ENCODE results near the gene SYCP3. TPM values are rescaled to one million over a fixed set of nuclear protein-coding genes. Genes with fewer than 3 reads are reported as not detected.
"Not testable (repeated sequence)": the region's sequence is repeated elsewhere in the genome, so short reads cannot be mapped to it uniquely, and the experiment has no call there.

The SYCP3 gene
- polyA plus RNA-seq, 1 donor from 2014 or later = 3.4 TPM

DNA sequence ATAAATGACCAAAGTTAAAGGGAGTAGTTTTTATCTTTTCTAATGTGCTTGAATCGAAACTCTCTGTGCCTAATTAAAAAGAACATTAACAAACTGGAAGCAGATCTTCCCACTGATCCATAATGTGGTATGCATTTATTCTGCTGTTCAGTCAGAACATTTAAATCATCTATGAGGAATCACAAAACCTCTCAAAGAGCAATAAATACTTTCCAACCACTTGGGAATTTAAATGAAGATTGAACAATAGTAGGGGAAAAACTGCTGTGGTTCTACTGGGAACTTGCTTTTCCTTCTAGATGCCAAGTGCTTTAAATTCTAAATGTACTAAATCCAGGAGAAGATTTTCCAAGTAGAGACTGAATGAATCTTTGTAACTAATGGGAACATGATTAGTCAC is 54.2 kb downstream of the SYCP3 start:
- no peak overlapping the region for H3K9ac ChIP-seq (ENCODE audit: low read length)
- H3K27ac ChIP-seq (ENCODE audit: low read length) = no peak overlapping the region
- H3K36me3 ChIP-seq (ENCODE audit: insufficient read depth, low read length) = no peaks in the 10 kb centered on the region
- no peaks in the 10 kb centered on the region for H3F3A ChIP-seq (ENCODE audit: insufficient read depth, low read length, poor library complexity, severe bottlenecking)
- H3K9me3 ChIP-seq (ENCODE audit: low read length) = no peaks in the 10 kb centered on the region
- no peak overlapping the region for H3K4me3 ChIP-seq (ENCODE audit: low read length)
- H4K20me1 ChIP-seq (ENCODE audit: insufficient read depth) = no peaks in the 10 kb centered on the region
- H3K9me2 ChIP-seq (ENCODE audit: insufficient read depth, low read length) = no peaks in the 10 kb centered on the region
- H3K27me3 ChIP-seq (ENCODE audit: insufficient read depth, low read depth, low read length) = no peaks in the 10 kb centered on the region
- no peak overlapping the region for H3K4me2 ChIP-seq (ENCODE audit: low read length)
- no peak overlapping the region for H2AFZ ChIP-seq (ENCODE audit: low read depth, low read length)
- TF ChIP-seq EP300 (conservative IDR thresholded peaks at IDR 0.05; ENCODE audit: poor library complexity, severe bottlenecking) (no peak), TAF1 (IDR thresholded peaks at IDR 0.05; ENCODE audit: low read depth) (no peak), SMC3 (conservative IDR thresholded peaks at IDR 0.05; ENCODE audit: poor library complexity) (no peak), EZH2 (IDR thresholded peaks at IDR 0.05; ENCODE audit: borderline replicate concordance, insufficient read depth, low read length, poor library complexity, severe bottlenecking) (no peak)
- no peaks in the 10 kb centered on the region for H3K79me2 ChIP-seq (replicated peaks; ENCODE audit: insufficient read depth, low read length)

DNA sequence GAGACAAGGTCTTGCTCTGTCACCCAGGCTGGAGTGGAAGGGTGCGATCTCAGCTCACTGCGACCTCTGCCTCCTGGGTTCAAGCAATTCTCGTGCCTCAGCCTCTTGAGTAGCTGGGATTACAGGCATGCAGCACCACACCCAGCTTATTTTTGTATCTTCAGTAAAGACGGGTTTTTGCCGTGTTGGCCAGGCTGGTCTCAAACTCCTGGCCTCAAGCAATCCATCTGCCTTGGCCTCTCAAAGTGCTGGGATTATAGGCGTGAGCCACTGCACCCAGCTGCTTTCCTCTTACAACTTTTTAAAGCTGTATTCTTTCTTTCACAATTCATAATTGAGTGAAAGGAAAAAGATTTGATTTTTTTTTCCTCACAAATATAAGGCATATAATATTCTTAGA is 57.6 kb downstream of the SYCP3 start:
- H3K4me2 ChIP-seq (ENCODE audit: low read length); H3K9ac ChIP-seq (ENCODE audit: low read length): not testable (repeated sequence)

DNA sequence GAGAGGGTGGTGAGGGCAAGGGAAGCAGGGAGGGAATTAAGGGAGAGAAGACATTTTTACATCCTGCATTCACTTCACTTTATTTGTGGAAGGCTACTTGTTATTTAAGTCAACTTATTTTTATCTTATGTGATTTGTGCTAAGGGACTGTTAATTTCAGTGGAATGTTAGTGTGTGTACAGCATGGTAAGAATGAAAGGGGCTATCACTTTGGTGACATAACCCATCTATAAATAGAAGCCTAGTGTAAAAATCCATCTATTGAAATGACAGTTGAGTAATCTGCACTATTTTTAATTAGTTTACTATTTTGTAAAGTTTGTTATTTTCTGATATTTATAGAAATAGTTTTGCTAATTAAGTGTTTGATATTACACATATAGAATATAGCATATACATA is 58.6 kb downstream of the SYCP3 start:
- Histone ChIP-seq H3K4me3 (ENCODE audit: low read length) (no peak overlapping the region), H3K79me2 (replicated peaks; ENCODE audit: insufficient read depth, low read length) (no peaks in the 10 kb centered on the region), H3F3A (ENCODE audit: insufficient read depth, low read length, poor library complexity, severe bottlenecking) (no peaks in the 10 kb centered on the region), H3K9me3 (ENCODE audit: low read length) (no peaks in the 10 kb centered on the region), H3K27me3 (ENCODE audit: insufficient read depth, low read depth, low read length) (no peaks in the 10 kb centered on the region), H3K9me2 (ENCODE audit: insufficient read depth, low read length) (no peaks in the 10 kb centered on the region), H3K9ac (ENCODE audit: low read length) (no peak overlapping the region), H3K4me2 (ENCODE audit: low read length) (no peak overlapping the region), H4K20me1 (ENCODE audit: insufficient read depth) (no peaks in the 10 kb centered on the region), H3K27ac (ENCODE audit: low read length) (no peak overlapping the region), H2AFZ (ENCODE audit: low read depth, low read length) (no peak overlapping the region), H3K36me3 (ENCODE audit: insufficient read depth, low read length) (no peaks in the 10 kb centered on the region)
- TF ChIP-seq EZH2 (IDR thresholded peaks at IDR 0.05; ENCODE audit: borderline replicate concordance, insufficient read depth, low read length, poor library complexity, severe bottlenecking) (no peak), TAF1 (IDR thresholded peaks at IDR 0.05; ENCODE audit: low read depth) (no peak), RAD21 (conservative IDR thresholded peaks at IDR 0.05) (no peak), MXI1 (conservative IDR thresholded peaks at IDR 0.05; ENCODE audit: poor library complexity, severe bottlenecking) (no peak), POLR2AphosphoS5 (IDR thresholded peaks at IDR 0.05) (no peak), EP300 (conservative IDR thresholded peaks at IDR 0.05; ENCODE audit: poor library complexity, severe bottlenecking) (no peak), SMC3 (conservative IDR thresholded peaks at IDR 0.05; ENCODE audit: poor library complexity) (no peak)
- TF ChIP-seq, protein P1, sequence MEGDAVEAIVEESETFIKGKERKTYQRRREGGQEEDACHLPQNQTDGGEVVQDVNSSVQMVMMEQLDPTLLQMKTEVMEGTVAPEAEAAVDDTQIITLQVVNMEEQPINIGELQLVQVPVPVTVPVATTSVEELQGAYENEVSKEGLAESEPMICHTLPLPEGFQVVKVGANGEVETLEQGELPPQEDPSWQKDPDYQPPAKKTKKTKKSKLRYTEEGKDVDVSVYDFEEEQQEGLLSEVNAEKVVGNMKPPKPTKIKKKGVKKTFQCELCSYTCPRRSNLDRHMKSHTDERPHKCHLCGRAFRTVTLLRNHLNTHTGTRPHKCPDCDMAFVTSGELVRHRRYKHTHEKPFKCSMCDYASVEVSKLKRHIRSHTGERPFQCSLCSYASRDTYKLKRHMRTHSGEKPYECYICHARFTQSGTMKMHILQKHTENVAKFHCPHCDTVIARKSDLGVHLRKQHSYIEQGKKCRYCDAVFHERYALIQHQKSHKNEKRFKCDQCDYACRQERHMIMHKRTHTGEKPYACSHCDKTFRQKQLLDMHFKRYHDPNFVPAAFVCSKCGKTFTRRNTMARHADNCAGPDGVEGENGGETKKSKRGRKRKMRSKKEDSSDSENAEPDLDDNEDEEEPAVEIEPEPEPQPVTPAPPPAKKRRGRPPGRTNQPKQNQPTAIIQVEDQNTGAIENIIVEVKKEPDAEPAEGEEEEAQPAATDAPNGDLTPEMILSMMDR (IDR thresholded peaks at IDR 0.05; ENCODE audit: poor library complexity, severe bottlenecking) = no peak
- TF ChIP-seq, protein P2, sequence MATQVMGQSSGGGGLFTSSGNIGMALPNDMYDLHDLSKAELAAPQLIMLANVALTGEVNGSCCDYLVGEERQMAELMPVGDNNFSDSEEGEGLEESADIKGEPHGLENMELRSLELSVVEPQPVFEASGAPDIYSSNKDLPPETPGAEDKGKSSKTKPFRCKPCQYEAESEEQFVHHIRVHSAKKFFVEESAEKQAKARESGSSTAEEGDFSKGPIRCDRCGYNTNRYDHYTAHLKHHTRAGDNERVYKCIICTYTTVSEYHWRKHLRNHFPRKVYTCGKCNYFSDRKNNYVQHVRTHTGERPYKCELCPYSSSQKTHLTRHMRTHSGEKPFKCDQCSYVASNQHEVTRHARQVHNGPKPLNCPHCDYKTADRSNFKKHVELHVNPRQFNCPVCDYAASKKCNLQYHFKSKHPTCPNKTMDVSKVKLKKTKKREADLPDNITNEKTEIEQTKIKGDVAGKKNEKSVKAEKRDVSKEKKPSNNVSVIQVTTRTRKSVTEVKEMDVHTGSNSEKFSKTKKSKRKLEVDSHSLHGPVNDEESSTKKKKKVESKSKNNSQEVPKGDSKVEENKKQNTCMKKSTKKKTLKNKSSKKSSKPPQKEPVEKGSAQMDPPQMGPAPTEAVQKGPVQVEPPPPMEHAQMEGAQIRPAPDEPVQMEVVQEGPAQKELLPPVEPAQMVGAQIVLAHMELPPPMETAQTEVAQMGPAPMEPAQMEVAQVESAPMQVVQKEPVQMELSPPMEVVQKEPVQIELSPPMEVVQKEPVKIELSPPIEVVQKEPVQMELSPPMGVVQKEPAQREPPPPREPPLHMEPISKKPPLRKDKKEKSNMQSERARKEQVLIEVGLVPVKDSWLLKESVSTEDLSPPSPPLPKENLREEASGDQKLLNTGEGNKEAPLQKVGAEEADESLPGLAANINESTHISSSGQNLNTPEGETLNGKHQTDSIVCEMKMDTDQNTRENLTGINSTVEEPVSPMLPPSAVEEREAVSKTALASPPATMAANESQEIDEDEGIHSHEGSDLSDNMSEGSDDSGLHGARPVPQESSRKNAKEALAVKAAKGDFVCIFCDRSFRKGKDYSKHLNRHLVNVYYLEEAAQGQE (IDR thresholded peaks at IDR 0.05; ENCODE audit: borderline replicate concordance) = no peak

More for the DNA sequence above, 57.6 kb downstream of the SYCP3 start:
- H4K20me1 ChIP-seq (ENCODE audit: insufficient read depth); H3K27me3 ChIP-seq (ENCODE audit: insufficient read depth, low read depth, low read length); H3F3A ChIP-seq (ENCODE audit: insufficient read depth, low read length, poor library complexity, severe bottlenecking); H3K79me2 ChIP-seq (replicated peaks; ENCODE audit: insufficient read depth, low read length); H3K9me2 ChIP-seq (ENCODE audit: insufficient read depth, low read length); H3K36me3 ChIP-seq (ENCODE audit: insufficient read depth, low read length); H3K9me3 ChIP-seq (ENCODE audit: low read length); H3K4me3 ChIP-seq (ENCODE audit: low read length); H2AFZ ChIP-seq (ENCODE audit: low read depth, low read length); H3K27ac ChIP-seq (ENCODE audit: low read length): not testable (repeated sequence)
